Measurements from ENCODE around the gene SEMA7A.

The SEMA7A gene

DNA sequence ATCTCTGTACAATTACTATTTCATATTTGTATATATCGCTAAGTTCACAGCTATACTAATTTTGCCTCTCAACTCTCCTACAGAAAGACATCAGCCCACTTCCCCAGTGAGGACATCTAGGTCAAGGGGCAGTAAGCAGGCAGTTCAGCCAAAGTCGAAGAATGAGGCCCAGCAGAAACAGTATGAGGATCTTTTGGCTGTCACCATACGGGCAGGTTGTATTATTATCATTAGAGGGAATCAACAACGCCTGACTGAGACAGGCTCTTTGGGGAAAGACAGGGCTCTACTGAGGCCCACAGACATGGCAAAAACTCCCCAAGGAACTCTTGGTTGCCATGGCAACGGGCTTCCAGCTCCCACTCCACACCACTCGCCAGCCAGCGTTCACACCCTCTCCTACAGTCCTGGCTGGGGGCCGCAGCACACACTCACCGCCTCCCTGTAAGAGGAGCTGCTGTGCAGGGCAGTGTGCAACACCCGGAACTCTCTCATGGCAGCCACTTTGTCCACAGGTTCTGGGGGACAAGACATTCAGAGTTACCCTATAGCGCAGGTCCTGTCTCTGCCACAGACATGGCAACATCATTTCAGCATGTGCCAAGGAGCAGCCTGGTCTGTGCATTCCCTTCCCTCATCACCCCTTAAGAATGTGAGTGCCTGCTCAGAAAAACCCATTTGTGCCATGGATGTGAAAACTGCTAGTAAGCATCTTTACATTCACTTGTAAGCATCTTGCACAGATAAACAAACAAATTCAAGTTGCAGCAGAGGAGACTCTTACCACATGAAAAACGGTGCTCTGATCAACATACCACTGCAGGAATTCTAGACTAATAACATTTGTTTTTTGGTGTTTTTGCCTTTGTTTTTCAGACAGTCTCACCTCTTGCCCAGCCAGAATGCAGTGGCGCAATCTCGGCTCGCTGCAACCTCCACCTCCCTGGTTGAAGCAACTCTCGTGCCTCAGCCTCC, 18.4 kb upstream of the SEMA7A start:
- no peak for DNase-seq (ENCODE audit: low read depth, low spot score)

GRCh38 chr15:74451322-74451721, 17.6 kb upstream of the SEMA7A start:
- no peak for DNase-seq (ENCODE audit: low read depth, low spot score)

DNA sequence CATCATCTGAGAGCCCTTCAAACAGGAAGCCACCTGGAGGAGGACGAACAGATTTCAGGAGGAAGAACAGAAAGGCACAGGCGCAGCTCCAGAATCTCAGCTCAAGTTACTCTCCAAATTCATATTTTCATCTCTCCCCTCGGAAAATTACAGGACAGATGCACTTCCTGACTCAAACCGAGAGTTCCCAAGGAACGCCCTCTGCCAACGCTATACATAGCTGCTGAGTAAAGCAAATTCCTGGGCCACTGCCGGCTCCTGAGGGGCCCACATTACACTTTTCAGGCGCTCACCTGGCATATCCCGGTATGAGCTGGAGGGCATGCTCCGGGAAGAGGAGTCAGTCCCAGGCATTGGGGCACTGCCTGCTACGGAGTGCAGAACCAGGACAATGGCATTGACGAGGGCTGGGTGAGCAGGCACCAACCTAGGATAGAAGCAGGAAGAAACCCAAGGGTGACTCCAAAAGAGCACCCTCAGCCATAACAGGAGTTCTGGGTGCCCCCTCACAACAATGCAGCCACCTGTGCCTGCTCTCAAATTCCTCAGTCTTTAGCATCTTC, 16.0 kb upstream of the SEMA7A start:
- DNase-seq (ENCODE audit: low read depth, low spot score) = no peak

DNA sequence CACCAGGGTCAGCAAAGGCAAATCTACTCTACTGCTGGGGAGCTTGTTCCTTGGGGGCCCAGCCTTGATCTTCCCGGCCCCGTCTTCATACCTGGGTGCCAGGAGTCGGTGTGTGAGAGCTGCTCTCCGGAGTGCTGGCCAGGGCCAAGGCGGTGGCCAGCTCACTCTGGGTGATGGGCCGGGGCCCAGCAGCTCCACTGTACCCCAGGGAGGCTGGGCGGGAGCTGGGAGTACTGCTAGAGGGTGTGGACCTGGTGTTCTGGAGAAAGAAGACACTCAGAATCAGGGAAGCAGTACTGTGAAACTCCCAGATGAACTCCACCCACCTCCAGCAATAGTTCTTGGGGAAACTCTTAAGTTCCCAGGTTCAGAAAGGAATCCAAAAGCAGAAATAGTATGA, 15.3 kb upstream of the SEMA7A start:
- no peak for DNase-seq (ENCODE audit: low read depth, low spot score)

- no peak for DNase-seq (ENCODE audit: low read depth, low spot score)
Observed at GRCh38 chr15:74445816-74446763, 12.3 kb upstream of the SEMA7A start.

GRCh38 chr15:74444106-74445062, 10.6 kb upstream of the SEMA7A start:
- no peak for DNase-seq (ENCODE audit: low read depth, low spot score)

DNA sequence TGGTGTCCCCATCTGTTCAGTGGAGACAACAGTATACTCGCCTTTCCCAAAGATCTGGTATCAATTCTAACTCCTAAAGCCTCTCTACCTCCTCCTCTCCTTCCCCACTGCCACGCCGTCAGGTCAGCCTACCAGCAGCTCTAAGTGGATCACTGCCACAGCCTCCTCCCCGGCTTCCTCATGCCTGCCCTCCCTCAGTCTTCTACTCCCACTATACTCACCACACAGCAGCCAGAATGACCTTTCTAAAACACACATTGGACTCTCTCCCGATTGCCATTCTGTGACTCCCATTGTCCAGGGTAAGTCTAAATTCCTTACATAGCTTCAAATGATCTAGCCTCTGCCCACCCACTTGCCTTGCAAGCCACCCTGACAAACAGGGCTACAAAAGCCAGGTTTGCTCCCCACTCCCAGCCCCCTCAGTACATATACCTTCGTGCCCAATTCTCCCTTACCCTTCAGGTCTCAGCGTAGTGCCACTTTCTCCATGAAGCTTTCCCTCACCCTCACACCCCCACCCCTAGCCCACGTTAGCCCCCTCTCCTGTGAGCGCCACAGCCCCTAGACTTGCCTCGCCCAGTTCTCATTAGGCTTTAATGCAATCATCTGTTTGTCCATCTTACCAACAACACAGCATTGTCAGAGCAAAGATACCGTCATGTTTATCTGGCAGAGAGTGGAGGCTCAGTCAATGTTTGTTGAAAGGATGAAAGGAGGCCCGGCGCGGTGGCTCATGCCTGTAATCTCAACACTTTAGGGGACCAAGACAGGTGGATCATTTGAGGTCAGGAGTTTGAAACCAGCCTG, 9.5 kb upstream of the SEMA7A start:
- DNase-seq (ENCODE audit: low read depth, low spot score) = peak; percentile 76

DNA sequence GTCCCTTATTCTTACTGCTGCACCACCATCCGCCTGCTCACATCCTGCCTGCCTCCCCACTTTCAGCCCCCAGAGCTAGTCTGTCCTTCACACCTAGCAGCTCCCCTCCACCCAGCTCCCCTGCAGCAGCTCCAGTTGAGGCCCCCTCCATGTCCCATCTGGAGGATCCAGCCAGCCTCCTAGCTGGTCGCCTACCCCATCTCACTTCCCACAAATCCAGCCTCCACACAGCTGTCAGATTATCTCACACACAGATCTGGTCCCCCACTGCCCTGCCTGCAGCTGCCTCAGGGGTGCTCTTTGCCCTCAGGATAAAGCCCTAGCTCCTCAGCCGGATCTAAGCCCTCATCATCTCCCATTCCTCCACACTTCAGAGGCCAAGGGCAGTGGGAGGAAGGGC, 8.8 kb upstream of the SEMA7A start:
- DNase-seq (ENCODE audit: low read depth, low spot score) = no peak

- DNase-seq (ENCODE audit: low read depth, low spot score) = no peak
Observed at GRCh38 chr15:74442063-74442462, 8.3 kb upstream of the SEMA7A start.

GRCh38 chr15:74441248-74441941, 7.6 kb upstream of the SEMA7A start:
- no peak for DNase-seq (ENCODE audit: low read depth, low spot score)

- peak; percentile 89 for DNase-seq (ENCODE audit: low read depth, low spot score)
Observed at GRCh38 chr15:74438721-74439316, 5.1 kb upstream of the SEMA7A start.

- DNase-seq (ENCODE audit: low read depth, low spot score) = no peak
Observed at GRCh38 chr15:74438206-74438605, 4.4 kb upstream of the SEMA7A start.

GRCh38 chr15:74434263-74435136, 742 bp upstream of the SEMA7A start:
- DNase-seq (ENCODE audit: low read depth, low spot score) = no peak

- no peak for DNase-seq (ENCODE audit: low read depth, low spot score)
Observed at GRCh38 chr15:74432968-74433591, 678 bp downstream of the SEMA7A start.

DNA sequence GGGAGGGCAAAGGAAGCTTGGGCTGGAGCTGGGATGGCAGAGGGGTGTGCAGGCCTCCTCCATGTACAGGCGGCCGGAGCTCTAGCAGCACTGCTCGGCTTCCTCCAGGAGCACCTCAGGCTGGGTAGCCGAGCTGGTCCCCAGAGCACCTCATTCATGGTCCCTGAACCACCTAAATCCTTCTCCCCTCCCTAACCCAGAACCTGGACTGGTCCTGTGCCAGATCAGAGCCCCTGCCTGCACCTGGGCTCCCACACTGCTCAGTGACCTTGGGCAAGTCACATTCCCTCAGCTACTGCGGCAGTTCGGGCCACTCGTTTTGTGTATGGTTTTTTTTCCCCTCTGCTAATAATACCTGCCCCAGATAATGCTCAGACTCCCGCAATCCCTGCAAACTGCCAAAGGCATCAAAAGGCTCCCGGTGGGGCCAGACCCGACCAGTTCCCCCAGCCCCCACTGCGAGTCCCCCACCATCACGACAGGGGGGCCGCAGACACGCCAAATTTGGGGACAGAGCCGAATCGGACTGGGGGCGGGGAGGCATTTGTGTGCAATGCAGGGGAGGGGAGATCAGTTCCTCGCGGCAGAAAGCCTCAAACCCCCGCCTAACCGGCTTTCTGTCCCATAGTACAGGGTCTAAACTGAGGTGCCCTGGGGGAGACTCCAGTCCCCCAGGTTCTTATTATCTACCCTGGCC, 1.3 kb downstream of the SEMA7A start:
- DNase-seq (ENCODE audit: low read depth, low spot score) = no peak

DNA sequence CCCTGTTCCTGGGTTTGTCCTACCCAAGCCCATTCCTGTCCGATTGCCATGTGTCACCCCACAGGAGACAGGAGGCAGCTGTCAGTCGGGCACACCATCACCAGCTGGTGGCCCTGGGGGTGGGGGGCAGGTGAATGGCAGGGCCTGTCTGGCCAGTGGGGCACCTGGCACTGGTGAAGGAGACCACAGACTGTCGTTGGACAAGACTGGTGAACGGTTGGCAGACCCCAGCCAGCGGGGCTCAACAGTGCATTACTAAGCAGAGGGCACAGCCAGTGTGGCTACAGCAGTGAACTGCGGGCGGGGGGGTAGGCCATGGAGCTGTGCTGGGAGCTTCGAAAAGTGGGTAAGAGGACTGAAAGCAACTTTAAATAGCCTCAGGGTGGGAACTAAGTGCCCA, 2.1 kb downstream of the SEMA7A start:
- no peak for DNase-seq (ENCODE audit: low read depth, low spot score)

DNA sequence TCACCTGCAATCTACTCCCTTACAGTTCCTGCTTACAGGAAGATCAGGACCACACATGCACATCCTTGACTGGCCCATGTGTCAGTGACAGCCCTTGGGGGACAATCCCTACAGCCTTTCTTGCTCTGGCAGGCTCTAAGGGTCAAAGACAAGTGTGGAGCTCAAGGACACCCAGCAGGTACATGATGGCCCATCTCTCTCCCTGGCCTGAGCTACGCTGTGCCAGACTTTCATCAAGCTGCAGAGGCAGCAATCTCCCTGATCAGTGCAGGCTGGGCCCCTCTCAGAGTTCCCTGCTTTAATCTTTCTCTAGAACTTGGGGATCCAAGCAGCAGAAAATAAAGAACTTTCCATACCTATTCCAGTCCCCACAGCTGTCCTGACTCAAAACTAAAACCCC, 2.6 kb downstream of the SEMA7A start:
- DNase-seq (ENCODE audit: low read depth, low spot score) = no peak

Measured in astrocyte of the hippocampus (primary cell).